ENCODE results near the gene GPR160. TPM values are rescaled to one million over a fixed set of nuclear protein-coding genes. Genes with fewer than 3 reads are reported as not detected.
"Not testable (repeated sequence)": the region's sequence is repeated elsewhere in the genome, so short reads cannot be mapped to it uniquely, and the experiment has no call there.

GPR160 gene
- total RNA-seq, 2 experiments from 2014 or later = 6.1 to 6.2 TPM

- CTCF ChIA-PET = no interaction called here
- Mint-ChIP-seq H3K9me3 (peaks cover 2% of the 10 kb centered on the region), H3K4me3 (no peak overlapping the region), H3K27ac (peak overlapping the region; percentile 2), H3K27me3 (no peaks in the 10 kb centered on the region), H3K36me3 (ENCODE audit: low read depth) (peaks cover 55% of the 10 kb centered on the region), H3K4me1 (peaks cover 17% of the 10 kb centered on the region)
- DNase-seq = no peak
- POLR2A ChIA-PET = no interaction called here
Measured at GRCh38 chr3:170109579-170110293, 71.9 kb downstream of the GPR160 start.

- DNase-seq = no peak
- ChIA-PET CTCF (no interaction called here), POLR2A (no interaction called here)
- H3K9me3 Mint-ChIP-seq = peaks cover 2% of the 10 kb centered on the region
- H3K4me1 Mint-ChIP-seq = peaks cover 17% of the 10 kb centered on the region
- peaks cover 55% of the 10 kb centered on the region for H3K36me3 Mint-ChIP-seq (ENCODE audit: low read depth)
- H3K27ac Mint-ChIP-seq = no peak overlapping the region
- H3K27me3 Mint-ChIP-seq = no peaks in the 10 kb centered on the region
- no peak overlapping the region for H3K4me3 Mint-ChIP-seq
Measured at GRCh38 chr3:170111147-170111771, 73.5 kb downstream of the GPR160 start.

GRCh38 chr3:170114165-170114564, 76.4 kb downstream of the GPR160 start:
- Mint-ChIP-seq H3K4me1 (peaks cover 17% of the 10 kb centered on the region), H3K36me3 (ENCODE audit: low read depth) (peaks cover 53% of the 10 kb centered on the region)
- H3K27ac Mint-ChIP-seq, CTCF ChIA-PET, H3K9me3 Mint-ChIP-seq, H3K27me3 Mint-ChIP-seq, POLR2A ChIA-PET, H3K4me3 Mint-ChIP-seq, DNase-seq: not testable (repeated sequence)

- no peak for DNase-seq
- peaks cover 50% of the 10 kb centered on the region for H3K36me3 Mint-ChIP-seq (ENCODE audit: low read depth)
- no peak overlapping the region for H3K27ac Mint-ChIP-seq
- no peak overlapping the region for H3K4me3 Mint-ChIP-seq
- CTCF ChIA-PET = interaction anchor here (0.7 to 1.7 kb wide), 3 partner anchors 9 to 1090 kb away, joined by 3 to 4 read pairs (median 3); no protein-coding TSS in a partner anchor
- no peaks in the 10 kb centered on the region for H3K27me3 Mint-ChIP-seq
- H3K9me3 Mint-ChIP-seq = no peaks in the 10 kb centered on the region
- POLR2A ChIA-PET = no interaction called here
- peaks cover 3% of the 10 kb centered on the region for H3K4me1 Mint-ChIP-seq
Measured at GRCh38 chr3:170117134-170117533, 79.3 kb downstream of the GPR160 start.

GRCh38 chr3:170128259-170128976, 90.6 kb downstream of the GPR160 start:
- H3K27ac Mint-ChIP-seq = peak overlapping the region; percentile 72

GRCh38 chr3:170128977-170129431, 91.2 kb downstream of the GPR160 start:
- Mint-ChIP-seq H3K27ac (peak overlapping the region; percentile 72), H3K27me3 (no peaks in the 10 kb centered on the region), H3K4me3 (peak overlapping the region; percentile 12), H3K4me1 (peaks cover 35% of the 10 kb centered on the region), H3K36me3 (ENCODE audit: low read depth) (peaks cover 49% of the 10 kb centered on the region), H3K9me3 (peaks cover 4% of the 10 kb centered on the region)
- POLR2A ChIA-PET = interaction anchor here (0.7 kb wide), 1 partner anchor 52 kb away, joined by 3 read pairs; the partner anchor contains the start of gene PHC3
- no peak for DNase-seq
- CTCF ChIA-PET = interaction anchor here (0.6 to 1.4 kb wide), 2 partner anchors 8 to 1364 kb away, joined by 3 to 4 read pairs; no protein-coding TSS in a partner anchor

More at GRCh38 chr3:170128259-170128976, 90.6 kb downstream of the GPR160 start:
- H3K27me3 Mint-ChIP-seq = no peaks in the 10 kb centered on the region
- peaks cover 31% of the 10 kb centered on the region for H3K4me1 Mint-ChIP-seq
- ChIA-PET POLR2A (interaction anchor here (0.6 to 0.7 kb wide), 2 partner anchors 42 to 53 kb away, joined by 3 to 8 read pairs; partner anchors contain the start of gene PHC3), CTCF (interaction anchor here (0.6 to 1.4 kb wide), 2 partner anchors 9 to 1365 kb away, joined by 3 to 4 read pairs; no protein-coding TSS in a partner anchor)
- H3K4me3 Mint-ChIP-seq = peak overlapping the region; percentile 12
- peak; percentile 63 for DNase-seq
- peaks cover under 1% of the 10 kb centered on the region for H3K9me3 Mint-ChIP-seq
- peaks cover 43% of the 10 kb centered on the region for H3K36me3 Mint-ChIP-seq (ENCODE audit: low read depth)

- no peak for DNase-seq
- peaks cover 60% of the 10 kb centered on the region for H3K36me3 Mint-ChIP-seq (ENCODE audit: low read depth)
- H3K4me1 Mint-ChIP-seq = peaks cover 36% of the 10 kb centered on the region
- POLR2A ChIA-PET = no interaction called here
- no peak overlapping the region for H3K27ac Mint-ChIP-seq
- H3K9me3 Mint-ChIP-seq = peaks cover 10% of the 10 kb centered on the region
- CTCF ChIA-PET = no interaction called here
- no peaks in the 10 kb centered on the region for H3K27me3 Mint-ChIP-seq
- no peak overlapping the region for H3K4me3 Mint-ChIP-seq
Measured at GRCh38 chr3:170130532-170130931, 92.7 kb downstream of the GPR160 start.

- ChIA-PET CTCF (interaction anchor here (1.0 kb wide), 1 partner anchor 244 kb away, joined by 3 read pairs; no protein-coding TSS in a partner anchor), POLR2A (interaction anchor here (0.6 to 0.7 kb wide), 2 partner anchors 13 to 25 kb away, joined by 3 read pairs; no protein-coding TSS in a partner anchor)
- H3K9me3 Mint-ChIP-seq = peaks cover 10% of the 10 kb centered on the region
- no peaks in the 10 kb centered on the region for H3K27me3 Mint-ChIP-seq
- peak; percentile 32 for DNase-seq
- H3K4me3 Mint-ChIP-seq = no peak overlapping the region
- H3K27ac Mint-ChIP-seq = peak overlapping the region; percentile 52
- H3K4me1 Mint-ChIP-seq = peaks cover 37% of the 10 kb centered on the region
- peaks cover 68% of the 10 kb centered on the region for H3K36me3 Mint-ChIP-seq (ENCODE audit: low read depth)
Measured at GRCh38 chr3:170132335-170132734, 94.5 kb downstream of the GPR160 start.

Other genes with a start within 250 kb of the GPR160 start
- not detected for gene LRRIQ4, start 225.1 kb upstream of the GPR160 start, total RNA-seq
- 1 to 10 TPM; 3.4 to 4.7 TPM for gene LRRC34, start 225.1 kb upstream of the GPR160 start, total RNA-seq
- gene LRRC31, start 168.1 kb upstream of the GPR160 start, total RNA-seq = not detected
- not detected for gene SAMD7, start 126.4 kb upstream of the GPR160 start, total RNA-seq
- 10 to 100 TPM; 61.0 to 63.1 TPM for gene SEC62, start 71.2 kb upstream of the GPR160 start, total RNA-seq
- gene PHC3, start 143.7 kb downstream of the GPR160 start, total RNA-seq = 100 to 1,000 TPM in 1 of 2 experiments, 10 to 100 TPM in 1; 67.5 to 103 TPM
- gene PRKCI, start 184.4 kb downstream of the GPR160 start, total RNA-seq = 10 to 100 TPM; 24.5 to 26.5 TPM